K562 (cell line): ENCODE results near the gene SOX15. TPM values are rescaled to one million over a fixed set of nuclear protein-coding genes. Genes with fewer than 3 reads are reported as not detected.
A peak's percentile ranks its signal among the peaks of the same experiment; 100 is the strongest.

ENCODE experiments used
- C11orf30 ChIP-seq: fragments of 450-650 bp; IDR thresholded peaks from 2 replicates; pipeline ENCODE4 v1.6.1; 2016; ENCODE audit warnings: low read depth, mild to moderate bottlenecking
- E2F3 ChIP-seq: fragments of 250-450 bp; sonication (Bioruptor Pico); IDR thresholded peaks from 2 replicates; pipeline ENCODE4 v1.4.0; 2020; ENCODE audit warnings: mild to moderate bottlenecking
- ELF1 ChIP-seq: fragments of 200-800 bp; sonication (Bioruptor generic); IDR thresholded peaks from 2 replicates; pipeline ENCODE4 v1.6.1; 2016; ENCODE audit warnings: missing genetic modification characterization, missing compliant biosample characterization
- ETV1 ChIP-seq: fragments of 450-650 bp; conservative IDR thresholded peaks from 2 replicates; pipeline ENCODE4 v1.6.1; 2016; ENCODE audit warnings: missing genetic modification characterization, control low read depth, low read depth, missing compliant biosample characterization
- HCFC1 ChIP-seq: IDR thresholded peaks from 2 replicates; pipeline ENCODE4 v1.6.1; 2012; ENCODE audit warnings: low read depth, low read length, improper control_type of control experiment
- MEIS2 ChIP-seq: fragments of 450-650 bp; IDR thresholded peaks from 2 replicates; pipeline ENCODE4 v1.6.1; 2014; ENCODE audit warnings: mild to moderate bottlenecking; ENCODE audit not compliant: partially characterized antibody
- NRF1 ChIP-seq, 2 experiments: fragments of 450-650 bp; IDR thresholded peaks in 1 of 2; conservative IDR thresholded peaks in 1 of 2; 2 replicates each; pipeline ENCODE4 v1.6.1; 2014; ENCODE audit warnings: mild to moderate bottlenecking in 2 of 2
- SAP30 ChIP-seq: fragments of 200-600 bp; sonication (generic); IDR thresholded peaks from 2 replicates; pipeline ENCODE4 v1.6.1; 2012; ENCODE audit warnings: borderline replicate concordance, low read depth, mild to moderate bottlenecking, moderate library complexity, low read length, control low read depth, inconsistent platforms; ENCODE audit not compliant: insufficient read depth, poor library complexity, severe bottlenecking
- TAF1 ChIP-seq: IDR thresholded peaks from 2 replicates; pipeline ENCODE4 v1.6.1; 2011; ENCODE audit warnings: mild to moderate bottlenecking, low read length, moderate library complexity; ENCODE audit not compliant: insufficient read depth, control insufficient read depth, severe bottlenecking; ENCODE audit errors: extremely low read depth
- TAF9B ChIP-seq: fragments of 450-650 bp; IDR thresholded peaks from 2 replicates; pipeline ENCODE4 v1.6.1; 2018; ENCODE audit warnings: mild to moderate bottlenecking; ENCODE audit not compliant: partially characterized antibody
- TEAD4 ChIP-seq, 2 experiments: sonication (generic) in 1 of 2; formaldehyde crosslinking in 1 of 2; IDR thresholded peaks; 2 replicates each; pipeline versions ENCODE4 v1.6.1 to v1.8.0; 2012 to 2022; ENCODE audit warnings: borderline replicate concordance in 1 of 2, inconsistent platforms in 1 of 2, low read length in 1 of 2, mild to moderate bottlenecking in 1 of 2, missing genetic modification reagents in 1 of 2
- ZNF282 ChIP-seq: sonication (generic); formaldehyde crosslinking; IDR thresholded peaks from 2 replicates; pipeline ENCODE4 v1.8.1; 2023; ENCODE audit warnings: missing genetic modification reagents
- ZNF431 ChIP-seq: sonication (generic); formaldehyde crosslinking; IDR thresholded peaks from 2 replicates; pipeline ENCODE4 v1.8.0; 2022; ENCODE audit warnings: mild to moderate bottlenecking, missing genetic modification reagents
- ZNF57 ChIP-seq: fragments of 450-650 bp; formaldehyde crosslinking; IDR thresholded peaks from 2 replicates; pipeline ENCODE4 v1.4.0; 2020; ENCODE audit warnings: mild to moderate bottlenecking, moderate library complexity
- ZNF609 ChIP-seq: sonication (generic); formaldehyde crosslinking; IDR thresholded peaks from 2 replicates; pipeline ENCODE4 v1.8.1; 2023; ENCODE audit warnings: missing genetic modification reagents, mild to moderate bottlenecking, borderline replicate concordance
- polyA plus RNA-seq, 8 experiments: library from polyadenylated mRNA; depleted of rRNA in 4 of 8; stranded (reverse) in 5 of 8; unstranded in 3 of 8; fragments of >200 nt; fragmentation: Nextera tagmentation in 2 of 8; fragmentation: Illumina TruSeq in 1 of 8; extraction: Ambion mirVana in 2 of 8; extraction: Trizol in 1 of 8; gene quantifications; 2 replicates each; pipeline versions ENCODE4 v1.2.1 to v1.2.3, GENCODE V29; 2011 to 2014; ENCODE audit warnings: inconsistent platforms in 1 of 8, missing spikeins in 1 of 8
- total RNA-seq, 7 experiments: library from RNA; depleted of rRNA in 6 of 7; stranded (reverse); fragments of >200 nt in 6 of 7; fragmentation: Illumina TruSeq in 2 of 7; extraction: Trizol in 2 of 7; gene quantifications; 2 replicates each; pipeline versions ENCODE4 v1.2.1 to v1.2.3, GENCODE V29; 2011 to 2021; ENCODE audit warnings: low replicate concordance in 1 of 7
- TF ChIP-seq, protein P1 (sequence below): fragments of 150-350 bp; conservative IDR thresholded peaks from 2 replicates; pipeline ENCODE4 v1.6.1; 2014; ENCODE audit warnings: low read length
- TF ChIP-seq, protein P2 (sequence below): sonication (generic); formaldehyde crosslinking; IDR thresholded peaks from 2 replicates; pipeline ENCODE4 v1.8.1; 2023; ENCODE audit warnings: mild to moderate bottlenecking, missing genetic modification reagents, moderate library complexity

The SOX15 gene
- total and polyA plus RNA-seq, 9 of the 15 experiments (the other 6 are each of a cell fraction or from before 2014, with no cell fraction given), result 0.07 to 0.33 (median 0.19) TPM; not detected in 5

- TF ChIP-seq, protein P1, sequence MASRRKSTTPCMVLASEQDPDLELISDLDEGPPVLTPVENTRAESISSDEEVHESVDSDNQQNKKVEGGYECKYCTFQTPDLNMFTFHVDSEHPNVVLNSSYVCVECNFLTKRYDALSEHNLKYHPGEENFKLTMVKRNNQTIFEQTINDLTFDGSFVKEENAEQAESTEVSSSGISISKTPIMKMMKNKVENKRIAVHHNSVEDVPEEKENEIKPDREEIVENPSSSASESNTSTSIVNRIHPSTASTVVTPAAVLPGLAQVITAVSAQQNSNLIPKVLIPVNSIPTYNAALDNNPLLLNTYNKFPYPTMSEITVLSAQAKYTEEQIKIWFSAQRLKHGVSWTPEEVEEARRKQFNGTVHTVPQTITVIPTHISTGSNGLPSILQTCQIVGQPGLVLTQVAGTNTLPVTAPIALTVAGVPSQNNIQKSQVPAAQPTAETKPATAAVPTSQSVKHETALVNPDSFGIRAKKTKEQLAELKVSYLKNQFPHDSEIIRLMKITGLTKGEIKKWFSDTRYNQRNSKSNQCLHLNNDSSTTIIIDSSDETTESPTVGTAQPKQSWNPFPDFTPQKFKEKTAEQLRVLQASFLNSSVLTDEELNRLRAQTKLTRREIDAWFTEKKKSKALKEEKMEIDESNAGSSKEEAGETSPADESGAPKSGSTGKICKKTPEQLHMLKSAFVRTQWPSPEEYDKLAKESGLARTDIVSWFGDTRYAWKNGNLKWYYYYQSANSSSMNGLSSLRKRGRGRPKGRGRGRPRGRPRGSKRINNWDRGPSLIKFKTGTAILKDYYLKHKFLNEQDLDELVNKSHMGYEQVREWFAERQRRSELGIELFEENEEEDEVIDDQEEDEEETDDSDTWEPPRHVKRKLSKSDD, result peak; percentile 84; the same call in 1 of the 2 replicates
- no peak for TF ChIP-seq ZNF57
- 0 out of 2 replicates have a peak, but pooled peaks have one; percentile 66 for TF ChIP-seq ZNF609 (CRISPR knock-in tag)
- TF ChIP-seq ELF1, result peak; percentile 96
- peak; percentile 54 for TF ChIP-seq TEAD4 (IDR thresholded peaks at IDR 0.05; ENCODE audit: low read length)
- TF ChIP-seq TEAD4 (CRISPR knock-in tag; IDR thresholded peaks at IDR 0.05; ENCODE audit: borderline replicate concordance), result no peak
- TF ChIP-seq HCFC1, result peak; percentile 76
- peak; percentile 93 for TF ChIP-seq C11orf30
- peak; percentile 27; the same call in 1 of the 2 replicates for TF ChIP-seq ZNF431
- TF ChIP-seq TAF1, result peak; percentile 95
- peak; percentile 97 to 98 for TF ChIP-seq NRF1 (conservative IDR thresholded peaks at IDR 0.05 in 1 of 2, IDR thresholded peaks at IDR 0.05 in 1 of 2)
- TF ChIP-seq E2F3, result 0 out of 2 replicates have a peak, but pooled peaks have one; percentile 34
- 0 out of 2 replicates have a peak, but pooled peaks have one; percentile 11 for TF ChIP-seq ZNF282 (CRISPR knock-in tag)
- peak; percentile 88 for TF ChIP-seq MEIS2
- TF ChIP-seq ETV1 (tag), result no peak; the same call in none of the 2 replicates
- TF ChIP-seq, protein P2, sequence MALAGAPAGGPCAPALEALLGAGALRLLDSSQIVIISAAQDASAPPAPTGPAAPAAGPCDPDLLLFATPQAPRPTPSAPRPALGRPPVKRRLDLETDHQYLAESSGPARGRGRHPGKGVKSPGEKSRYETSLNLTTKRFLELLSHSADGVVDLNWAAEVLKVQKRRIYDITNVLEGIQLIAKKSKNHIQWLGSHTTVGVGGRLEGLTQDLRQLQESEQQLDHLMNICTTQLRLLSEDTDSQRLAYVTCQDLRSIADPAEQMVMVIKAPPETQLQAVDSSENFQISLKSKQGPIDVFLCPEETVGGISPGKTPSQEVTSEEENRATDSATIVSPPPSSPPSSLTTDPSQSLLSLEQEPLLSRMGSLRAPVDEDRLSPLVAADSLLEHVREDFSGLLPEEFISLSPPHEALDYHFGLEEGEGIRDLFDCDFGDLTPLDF (CRISPR knock-in tag), result peak; percentile 86
- peak; percentile 98 for TF ChIP-seq TAF9B
- peak; percentile 58 for TF ChIP-seq SAP30
Measured at GRCh38 chr17:7583253-7584109, 6.4 kb downstream of the SOX15 start, which contains the start of gene MPDU1 (continued).
